GM12875 (cell line): ENCODE data around the gene SLTM.
"Not testable (repeated sequence)": the region's sequence is repeated elsewhere in the genome, so short reads cannot be mapped to it uniquely, and the experiment has no call there.

Experiments
- H3K4me3 ChIP-seq: one replicate; pipeline ENCODE4 v1.5.1; 2011; ENCODE audit warnings: low read depth, low read length, control low read depth
- TF ChIP-seq, protein P1 (sequence below): IDR thresholded peaks from 2 replicates; pipeline ENCODE4 v1.5.1; 2011; ENCODE audit warnings: low read depth, mild to moderate bottlenecking, control low read depth, inconsistent platforms, low read length, moderate library complexity, borderline replicate concordance; ENCODE audit not compliant: insufficient read depth

The SLTM gene

DNA sequence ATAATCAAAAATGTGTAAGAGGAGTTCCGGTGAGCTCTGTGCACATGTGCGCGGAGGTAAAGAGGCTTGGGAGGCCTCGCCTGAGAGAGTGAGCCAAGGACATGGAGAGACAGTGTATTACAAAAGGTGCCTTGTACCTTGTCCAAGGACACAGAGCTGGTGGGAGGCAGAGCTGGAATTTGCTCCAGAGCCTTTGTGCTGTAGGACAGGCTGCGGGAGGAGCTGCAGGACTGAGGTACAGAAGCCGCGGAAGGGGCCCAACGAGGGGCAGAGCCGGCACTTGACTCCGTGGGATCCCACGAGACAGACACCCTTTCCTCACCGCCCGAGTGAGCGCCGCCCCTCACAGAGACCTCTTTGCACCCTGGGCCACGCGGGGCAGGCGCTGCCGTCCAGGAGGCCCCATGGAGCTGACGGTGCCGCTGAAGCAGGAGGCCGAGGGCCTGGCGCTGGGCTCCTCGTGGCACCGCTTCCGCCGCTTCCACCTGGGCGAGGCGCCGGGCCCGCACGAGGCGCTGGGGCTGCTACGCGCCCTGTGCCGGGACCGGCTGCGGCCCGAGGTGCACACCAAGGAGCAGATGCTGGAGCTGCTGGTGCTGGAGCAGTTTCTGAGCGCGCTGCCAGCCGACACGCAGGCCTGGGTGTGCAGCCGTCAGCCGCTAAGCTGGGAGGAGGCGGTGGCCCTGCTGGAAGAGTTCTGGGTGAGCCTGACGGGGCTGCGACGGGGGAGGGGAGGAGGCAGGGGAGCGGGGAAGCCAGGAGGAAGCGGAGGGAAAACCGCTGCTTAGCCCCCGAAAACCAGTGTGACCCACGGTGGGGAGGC, 68.7 kb downstream of the SLTM start:
- TF ChIP-seq, protein P1, sequence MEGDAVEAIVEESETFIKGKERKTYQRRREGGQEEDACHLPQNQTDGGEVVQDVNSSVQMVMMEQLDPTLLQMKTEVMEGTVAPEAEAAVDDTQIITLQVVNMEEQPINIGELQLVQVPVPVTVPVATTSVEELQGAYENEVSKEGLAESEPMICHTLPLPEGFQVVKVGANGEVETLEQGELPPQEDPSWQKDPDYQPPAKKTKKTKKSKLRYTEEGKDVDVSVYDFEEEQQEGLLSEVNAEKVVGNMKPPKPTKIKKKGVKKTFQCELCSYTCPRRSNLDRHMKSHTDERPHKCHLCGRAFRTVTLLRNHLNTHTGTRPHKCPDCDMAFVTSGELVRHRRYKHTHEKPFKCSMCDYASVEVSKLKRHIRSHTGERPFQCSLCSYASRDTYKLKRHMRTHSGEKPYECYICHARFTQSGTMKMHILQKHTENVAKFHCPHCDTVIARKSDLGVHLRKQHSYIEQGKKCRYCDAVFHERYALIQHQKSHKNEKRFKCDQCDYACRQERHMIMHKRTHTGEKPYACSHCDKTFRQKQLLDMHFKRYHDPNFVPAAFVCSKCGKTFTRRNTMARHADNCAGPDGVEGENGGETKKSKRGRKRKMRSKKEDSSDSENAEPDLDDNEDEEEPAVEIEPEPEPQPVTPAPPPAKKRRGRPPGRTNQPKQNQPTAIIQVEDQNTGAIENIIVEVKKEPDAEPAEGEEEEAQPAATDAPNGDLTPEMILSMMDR: no peak
- H3K4me3 ChIP-seq: no peak overlapping the region

DNA sequence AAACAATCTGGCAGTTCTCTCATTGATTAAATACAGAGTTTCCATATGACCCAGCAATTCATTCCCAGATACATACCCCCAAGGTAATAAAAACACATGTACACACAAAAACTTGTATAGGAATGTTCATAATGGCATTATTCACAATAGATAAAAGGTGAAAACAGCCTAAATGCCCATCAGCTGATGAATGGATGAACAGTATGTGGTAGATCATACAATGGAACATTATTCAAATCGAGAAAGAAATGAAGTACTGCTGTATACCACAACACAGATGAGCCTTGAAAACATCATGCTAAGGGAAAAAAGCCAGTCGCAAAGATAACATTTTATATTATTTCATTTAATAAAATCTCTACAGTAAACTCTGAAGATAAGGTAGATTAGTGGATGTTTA, 71.2 kb downstream of the SLTM start:
- TF ChIP-seq, protein P1: no peak

DNA sequence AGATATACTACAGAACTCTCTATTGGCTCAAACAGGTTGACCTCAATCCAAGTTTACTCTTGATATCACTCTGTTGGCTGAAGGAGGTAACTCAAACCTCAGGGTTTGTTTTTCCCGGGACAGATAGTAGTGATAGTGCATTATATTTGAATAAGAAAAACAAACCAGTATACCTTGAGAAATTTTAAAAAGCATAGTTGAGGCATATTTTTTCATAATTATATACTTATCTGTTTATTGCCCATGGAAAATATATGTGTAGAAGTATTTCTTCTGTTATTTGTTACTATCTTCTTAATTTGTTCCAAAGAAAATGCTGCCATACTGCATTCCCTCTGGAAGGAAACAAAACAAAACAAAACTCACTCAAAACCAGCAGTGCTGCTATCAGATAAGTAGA, 76.9 kb downstream of the SLTM start:
- H3K4me3 ChIP-seq: not testable (repeated sequence)

More for the DNA sequence above, 71.2 kb downstream of the SLTM start:
- no peak overlapping the region for H3K4me3 ChIP-seq

DNA sequence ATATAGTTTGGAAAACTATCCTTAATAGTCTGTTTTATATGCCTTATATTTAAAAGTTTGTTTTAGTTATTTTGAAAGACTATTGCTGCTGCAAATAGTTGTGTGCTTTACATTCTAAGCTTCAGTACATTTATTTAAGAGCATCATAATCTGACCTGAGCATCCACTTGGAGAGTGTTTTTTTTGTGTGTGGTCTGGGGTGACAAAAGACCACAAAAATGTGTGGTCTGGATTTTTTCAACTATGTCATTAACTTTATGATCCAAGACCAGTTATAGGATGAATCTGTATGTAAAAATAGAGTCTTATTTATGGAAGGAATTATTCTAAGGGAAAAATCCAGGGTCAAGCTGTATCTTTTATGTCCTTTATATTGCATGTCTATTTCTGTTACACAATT, 77.4 kb downstream of the SLTM start:
- H3K4me3 ChIP-seq: no peak overlapping the region
- TF ChIP-seq, protein P1: no peak

DNA sequence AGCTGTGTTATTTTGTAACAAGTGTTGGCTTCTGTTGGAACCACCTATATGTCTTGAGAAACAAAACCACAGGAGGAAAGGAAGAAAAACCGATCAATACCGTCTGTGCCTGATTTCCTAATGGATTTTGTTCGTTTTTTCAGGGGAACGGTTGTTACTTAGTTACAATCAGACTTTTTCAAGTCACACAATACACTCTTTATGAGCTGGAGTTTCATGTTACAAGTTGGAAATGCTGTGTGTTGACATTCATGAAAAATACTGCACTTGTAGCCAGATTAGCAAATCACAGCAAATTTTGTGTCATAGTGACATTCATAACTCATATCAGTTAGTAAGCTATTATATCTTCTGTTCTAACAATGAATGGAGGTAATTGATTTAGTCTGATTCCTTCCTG, 78.9 kb downstream of the SLTM start:
- no peak overlapping the region for H3K4me3 ChIP-seq
- TF ChIP-seq, protein P1: no peak

DNA sequence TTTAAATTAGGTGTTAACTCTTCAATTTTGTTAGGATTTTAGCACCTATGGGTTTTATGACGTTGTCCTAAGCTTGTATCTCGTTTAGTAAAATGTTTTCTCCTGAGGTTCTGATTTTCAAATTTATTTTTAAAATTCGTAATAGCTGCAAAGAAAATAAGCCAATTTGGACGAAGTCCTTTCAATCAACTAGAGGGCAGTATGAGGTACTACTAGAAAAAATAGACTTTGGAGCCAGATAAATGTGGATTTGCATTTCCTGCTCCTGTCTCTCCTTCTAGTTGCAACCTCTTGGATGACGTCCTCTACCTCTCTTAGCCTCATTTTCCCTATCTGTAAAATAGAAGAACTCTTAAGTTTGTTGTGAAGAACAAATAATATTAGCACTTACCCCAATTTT, 81.1 kb downstream of the SLTM start:
- no peak overlapping the region for H3K4me3 ChIP-seq
- TF ChIP-seq, protein P1: no peak

DNA sequence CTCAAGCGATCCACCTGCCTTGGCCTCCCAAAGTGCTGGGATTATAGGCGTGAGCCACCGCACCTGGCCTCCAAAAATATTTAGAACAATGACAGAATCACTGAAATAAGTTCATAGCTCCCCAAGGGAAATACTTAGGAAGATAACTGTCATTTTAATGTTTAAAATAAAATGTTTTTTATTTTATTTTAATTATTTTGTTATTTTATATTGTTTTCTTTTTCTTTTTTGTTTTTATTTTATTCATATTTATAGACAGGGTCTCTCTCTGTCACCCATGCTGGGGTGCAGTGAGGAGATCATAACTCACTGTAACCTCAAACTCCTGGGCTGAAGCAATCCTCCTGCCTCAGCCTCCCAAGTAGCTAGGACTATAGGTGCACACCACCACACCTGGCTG, 82.3 kb downstream of the SLTM start:
- not testable (repeated sequence) for H3K4me3 ChIP-seq

DNA sequence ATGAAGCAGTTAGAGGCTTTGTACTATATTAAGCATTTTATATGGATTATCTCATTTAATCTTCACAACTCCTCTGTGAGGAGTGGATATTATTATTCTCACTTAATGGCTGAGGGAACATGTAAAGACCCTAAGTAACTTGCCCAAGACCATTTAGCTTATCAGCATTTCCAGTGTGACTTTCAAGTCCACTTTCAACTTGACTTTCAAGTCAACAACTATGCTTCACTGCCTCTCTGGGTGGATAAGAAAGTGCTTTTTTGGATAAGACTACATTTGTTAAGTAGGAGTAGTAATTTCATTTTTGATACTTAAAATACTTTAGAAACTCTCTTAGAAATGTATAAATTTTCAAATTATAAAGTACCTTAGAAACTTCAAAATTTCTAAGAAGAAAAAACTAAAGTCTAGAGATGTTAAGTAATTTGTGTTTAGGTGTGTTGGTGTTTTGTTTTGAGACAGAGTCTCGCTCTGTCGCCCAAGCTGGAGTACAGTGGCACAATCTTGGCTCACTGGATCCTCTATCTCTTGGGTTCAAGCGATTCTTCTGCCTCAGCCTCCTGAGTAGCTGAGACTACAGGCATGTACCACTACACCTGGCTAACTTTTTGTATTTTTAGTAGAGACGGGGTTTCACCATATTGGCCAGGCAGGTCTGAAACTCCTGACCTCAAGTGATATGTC, 90.6 kb downstream of the SLTM start:
- TF ChIP-seq, protein P1: no peak
- H3K4me3 ChIP-seq: no peak overlapping the region
